ENCODE results near the gene ANAPC15.

ANAPC15 gene

GRCh38 chr11:72124046-72124445, 11.6 kb upstream of the ANAPC15 start:
- no peak for DNase-seq

GRCh38 chr11:72123117-72123653, 10.7 kb upstream of the ANAPC15 start:
- DNase-seq = no peak

- no peak for DNase-seq
These were observed 10.1 kb upstream of the ANAPC15 start for GRCh38 chr11:72122607-72123006.

GRCh38 chr11:72120930-72121329, 8.4 kb upstream of the ANAPC15 start:
- no peak for DNase-seq

GRCh38 chr11:72119198-72119597, 6.7 kb upstream of the ANAPC15 start:
- DNase-seq = no peak

- no peak for DNase-seq
These were observed 3.7 kb upstream of the ANAPC15 start for GRCh38 chr11:72116019-72116755.

GRCh38 chr11:72114570-72114969, 2.1 kb upstream of the ANAPC15 start:
- no peak for DNase-seq

- no peak for DNase-seq
These were observed 698 bp upstream of the ANAPC15 start for GRCh38 chr11:72112978-72113808.

- DNase-seq = no peak
These were observed 974 bp downstream of the ANAPC15 start for GRCh38 chr11:72111300-72112142.

- DNase-seq = no peak
These were observed 6.6 kb downstream of the ANAPC15 start, which contains the start of gene TOMT for GRCh38 chr11:72105888-72106287. TSS of gene TOMT (plus strand) at chr11:72105924. CDS start at chr11:72105952, 28 bp downstream.

GRCh38 chr11:72103754-72104167, 8.7 kb downstream of the ANAPC15 start:
- no peak for DNase-seq

- peak; percentile 96 for DNase-seq
These were observed 9.3 kb downstream of the ANAPC15 start, which contains the start of gene LAMTOR1 for GRCh38 chr11:72102946-72103753. TSS of gene LAMTOR1 (minus strand) at chr11:72103297. CDS start at chr11:72103224, 73 bp downstream.

GRCh38 chr11:72102631-72102945, 9.9 kb downstream of the ANAPC15 start:
- no peak for DNase-seq

GRCh38 chr11:72102162-72102561, 10.3 kb downstream of the ANAPC15 start:
- DNase-seq = no peak

GRCh38 chr11:72100462-72100861, 12.0 kb downstream of the ANAPC15 start:
- no peak for DNase-seq

GRCh38 chr11:72100009-72100408, 12.5 kb downstream of the ANAPC15 start:
- no peak for DNase-seq

- DNase-seq = no peak
These were observed 13.8 kb downstream of the ANAPC15 start for GRCh38 chr11:72098741-72099140.

- DNase-seq = peak; percentile 60
These were observed 21.2 kb downstream of the ANAPC15 start for GRCh38 chr11:72091292-72091691.

GRCh38 chr11:72088076-72088808, 24.3 kb downstream of the ANAPC15 start:
- DNase-seq = no peak

- DNase-seq = no peak
These were observed 26.7 kb downstream of the ANAPC15 start for GRCh38 chr11:72085621-72086351.

- DNase-seq = no peak
These were observed 27.5 kb downstream of the ANAPC15 start for GRCh38 chr11:72084965-72085364.
